Measurements from ENCODE around the gene MMAB.

GRCh38 chr12:109568486-109568885 lies 4.8 kb downstream of the MMAB start:
- TF ChIP-seq CTCF (IDR thresholded peaks at IDR 0.05 in 2 of 3, conservative IDR thresholded peaks at IDR 0.05 in 1 of 3; ENCODE audit: borderline replicate concordance in 1 of 3, insufficient read depth in 1 of 3, low read depth in 2 of 3, low read length in 2 of 3) = no peak
- TF ChIP-seq POLR2A (IDR thresholded peaks at IDR 0.05; ENCODE audit: borderline replicate concordance, extremely low read depth, insufficient read depth, insufficient read length) = no peak
- TF ChIP-seq EZH2 (IDR thresholded peaks at IDR 0.05) = no peak
- TF ChIP-seq JUND (IDR thresholded peaks at IDR 0.05) = no peak
- TF ChIP-seq ELF1 (IDR thresholded peaks at IDR 0.05; ENCODE audit: borderline replicate concordance, low read depth) = no peak
- no peak for TF ChIP-seq REST (IDR thresholded peaks at IDR 0.05; ENCODE audit: low read depth)
- no peak for TF ChIP-seq POLR2AphosphoS5 (IDR thresholded peaks at IDR 0.05; ENCODE audit: low read depth, low read length)
- no peak for TF ChIP-seq RAD21 (IDR thresholded peaks at IDR 0.05; ENCODE audit: low read depth)
- TF ChIP-seq TCF7L2 (IDR thresholded peaks at IDR 0.05; ENCODE audit: borderline replicate concordance, extremely low read depth, insufficient read depth, insufficient read length) = no peak
- TF ChIP-seq ZNF274 (IDR thresholded peaks at IDR 0.05; ENCODE audit: low read depth, low read length) = no peak
- no peak for TF ChIP-seq MAX (IDR thresholded peaks at IDR 0.05)
- TF ChIP-seq EZH2phosphoT487 (IDR thresholded peaks at IDR 0.05; ENCODE audit: borderline replicate concordance) = no peak
- no peak for TF ChIP-seq SP1 (IDR thresholded peaks at IDR 0.05; ENCODE audit: low read depth)
